Left colon (tissue), 2 donors: ENCODE measurements around the gene RABGAP1L. TPM values are rescaled to one million over a fixed set of nuclear protein-coding genes. Genes with fewer than 3 reads are reported as not detected.

Experiments
- ATAC-seq: fragments of 200-7000 bp; cut with Tn5 transposase; one replicate; pipeline ENCODE4 v1.9.1; 2020; ENCODE audit warnings: mild to moderate bottlenecking, moderate library complexity
- DNase-seq, 2 donors: peaks; one replicate each; pipeline ENCODE4 v3.0.0-alpha.2; 2020
- intact Hi-C, 2 donors: fragments of 100-400 bp; cut with DNase I in 1 of 2; cut with micrococcal nuclease in 1 of 2; formaldehyde crosslinking; loops; one replicate each; pipeline versions ENCODE4 v1.11.2 to v1.14.0; 2022; cut with DNase I, micrococcal nuclease
- total RNA-seq, 2 donors: library from RNA; stranded (reverse); fragmentation: NEBNext Ultra II Directional; extraction: Animal tissue kit (Norgen Biotek cat#: 25700); gene quantifications; one replicate each; pipeline ENCODE4 v1.2.1, GENCODE V29; 2021
- donor health status: DM: no; HTN: no; CAD: no.
- donor health status: DM: yes; HTN: yes; CAD: no.

Gene RABGAP1L
- total RNA-seq, 2 donors from 2014 or later = 67.8 to 70.4 TPM

DNA sequence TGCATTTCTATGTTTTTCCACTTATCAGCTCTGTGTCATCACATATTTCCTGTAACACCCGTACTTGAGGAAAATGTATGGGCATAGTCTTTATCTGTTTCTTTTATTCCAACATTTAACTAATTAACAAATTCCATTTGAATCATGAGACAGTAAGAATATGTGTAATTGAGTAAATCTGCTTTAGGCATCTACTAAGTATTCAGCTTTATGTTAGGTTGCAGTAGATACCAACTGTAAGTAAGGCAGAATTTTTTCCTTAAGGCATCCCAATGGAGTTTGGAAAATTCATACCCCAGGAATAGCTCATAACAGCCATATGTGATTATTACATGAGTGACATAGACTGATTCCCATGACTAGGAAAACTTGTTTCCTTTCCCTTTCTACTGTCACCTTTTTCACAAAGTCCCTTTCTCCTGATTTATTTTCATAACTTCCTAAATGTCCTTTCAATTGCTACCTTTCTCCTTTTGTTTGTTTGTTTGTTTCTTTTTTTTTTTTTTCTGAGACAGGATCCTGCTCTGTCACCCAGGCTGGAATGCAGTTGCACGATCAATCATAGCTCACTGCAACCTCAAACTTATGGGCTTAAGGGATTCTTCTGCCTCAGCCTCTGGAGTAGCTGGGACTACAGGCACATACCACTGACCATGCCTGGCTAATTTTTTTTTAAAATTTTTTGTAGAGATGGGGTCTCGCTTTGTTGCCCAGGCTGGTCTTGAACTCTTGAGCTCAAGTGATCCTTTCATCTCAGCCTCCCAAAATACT, 780.6 kb downstream of the RABGAP1L start:
- no peak for ATAC-seq
- intact Hi-C loops = no loop called here

DNA sequence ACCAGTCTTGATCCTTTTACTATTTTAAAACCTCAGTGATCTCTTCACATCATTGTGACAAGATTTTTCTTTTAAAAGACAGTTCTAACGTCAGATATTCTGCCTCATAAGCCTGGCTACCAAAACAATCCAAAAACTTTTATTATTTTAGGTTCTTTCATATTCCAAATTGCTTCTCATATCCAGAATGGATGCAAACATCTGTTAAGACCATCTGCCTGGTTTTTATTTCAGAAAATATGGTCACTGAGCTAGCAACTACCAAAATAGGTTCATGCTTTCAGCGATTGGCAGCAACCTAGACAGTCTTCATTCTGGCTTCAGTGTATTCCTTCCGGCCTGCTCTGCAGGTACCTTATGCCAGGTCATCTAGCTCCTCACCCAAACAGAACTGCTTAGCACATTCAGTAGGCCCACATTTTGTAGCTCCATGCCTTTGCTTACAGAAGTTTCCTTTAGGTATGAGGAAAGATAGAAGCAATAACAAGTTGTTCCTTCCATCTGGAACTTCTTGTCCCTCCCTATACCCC, 781.4 kb downstream of the RABGAP1L start:
- no peak for ATAC-seq
- intact Hi-C loops = no loop called here
- DNase-seq = no peak

More for the DNA sequence above, 780.6 kb downstream of the RABGAP1L start:
- DNase-seq = no peak

DNA sequence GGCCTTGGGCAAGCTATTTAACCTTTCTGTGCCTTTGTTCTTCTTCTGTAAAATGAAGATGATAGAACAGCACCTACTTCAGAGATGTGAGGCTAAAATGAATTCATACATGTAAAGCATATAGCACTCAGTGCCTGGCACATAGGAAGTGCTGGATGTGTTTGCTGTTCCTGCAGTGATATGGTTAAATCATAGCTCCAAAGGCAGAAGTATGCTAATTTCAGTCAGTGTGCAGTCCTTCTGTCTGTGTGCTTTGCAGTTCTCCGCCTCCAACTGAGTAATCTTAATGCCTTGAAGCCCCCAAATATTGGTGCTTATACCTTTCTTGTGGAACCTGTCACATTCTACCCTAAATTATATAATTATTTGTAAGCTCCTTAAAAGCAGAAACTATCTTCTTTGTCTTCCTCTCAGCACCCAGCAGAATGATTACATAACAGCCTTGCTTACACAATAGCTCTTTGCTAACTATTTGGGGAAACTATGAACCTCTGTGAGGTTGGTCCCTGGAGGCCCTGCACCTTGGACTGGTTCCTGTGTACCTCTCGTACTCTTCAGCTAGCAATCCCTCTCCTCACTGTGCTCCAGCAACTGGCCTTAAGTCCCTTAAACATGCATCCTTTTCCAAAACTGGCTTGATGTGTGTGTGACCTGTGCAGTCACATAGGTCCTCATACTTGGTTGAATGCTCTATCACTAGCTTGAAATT, 783.4 kb downstream of the RABGAP1L start:
- DNase-seq = no peak
- intact Hi-C loops = no loop called here
- ATAC-seq = no peak

DNA sequence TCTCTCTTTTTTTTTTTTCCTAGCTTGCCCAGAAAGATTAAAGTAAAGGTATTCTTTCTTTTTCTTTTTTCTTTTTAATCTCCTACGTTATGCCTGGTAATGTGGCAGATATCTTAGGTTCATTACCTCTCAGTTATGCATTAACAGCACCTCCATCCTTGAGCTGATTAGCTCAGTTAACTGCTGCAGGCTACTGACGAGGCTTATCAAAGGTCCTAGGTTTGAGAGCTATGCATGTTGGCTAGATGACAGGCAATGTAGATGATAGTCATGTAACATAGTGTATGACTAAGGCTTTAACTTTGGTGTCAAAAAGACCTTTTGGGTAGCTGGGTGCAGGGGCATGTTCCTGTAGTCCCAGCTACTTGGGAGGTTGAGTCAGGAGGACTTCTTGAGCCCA, 786.7 kb downstream of the RABGAP1L start:
- DNase-seq (no peak), ATAC-seq (peak; percentile 87)
- intact Hi-C loops = no loop called here

DNA sequence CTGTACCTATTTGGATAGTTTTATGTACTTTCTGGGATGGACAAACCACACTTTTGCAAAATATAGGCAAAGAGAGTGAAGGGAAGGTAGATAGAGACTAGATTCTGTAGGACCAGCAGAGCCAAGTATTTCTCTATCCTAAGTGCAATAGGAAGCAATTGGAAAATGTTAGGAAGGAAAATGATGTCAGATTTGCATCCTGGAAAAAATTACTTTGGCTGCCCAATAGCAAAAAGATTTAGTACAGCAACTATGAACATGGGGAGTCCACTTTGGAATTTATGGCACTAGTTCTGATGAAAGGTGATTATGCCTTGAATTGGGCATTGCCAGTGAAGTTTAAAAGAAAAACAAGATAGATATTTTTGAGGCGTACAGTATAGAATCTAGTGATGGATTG, 789.7 kb downstream of the RABGAP1L start:
- no peak for ATAC-seq
- DNase-seq = no peak
- intact Hi-C loops = no loop called here

DNA sequence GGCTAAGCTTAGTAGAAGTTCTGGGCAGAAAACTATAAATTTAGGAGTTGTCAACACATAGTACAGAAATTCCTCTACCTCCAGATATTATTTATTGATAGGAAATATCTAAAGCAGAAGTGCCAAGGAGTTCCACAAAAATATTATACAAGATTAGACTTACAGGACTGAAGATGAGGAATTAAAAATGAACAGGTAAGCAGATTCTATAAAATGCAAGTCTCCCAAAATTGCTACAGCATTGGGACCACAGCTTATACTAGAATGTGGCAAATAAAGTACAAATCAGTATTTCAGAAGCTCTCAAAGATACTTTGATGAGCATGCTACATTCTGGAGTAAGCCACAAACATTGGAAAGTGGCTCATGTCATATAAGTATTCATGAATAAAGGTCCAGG, 790.3 kb downstream of the RABGAP1L start:
- intact Hi-C loops = no loop called here
- ATAC-seq = no peak
- DNase-seq = no peak

DNA sequence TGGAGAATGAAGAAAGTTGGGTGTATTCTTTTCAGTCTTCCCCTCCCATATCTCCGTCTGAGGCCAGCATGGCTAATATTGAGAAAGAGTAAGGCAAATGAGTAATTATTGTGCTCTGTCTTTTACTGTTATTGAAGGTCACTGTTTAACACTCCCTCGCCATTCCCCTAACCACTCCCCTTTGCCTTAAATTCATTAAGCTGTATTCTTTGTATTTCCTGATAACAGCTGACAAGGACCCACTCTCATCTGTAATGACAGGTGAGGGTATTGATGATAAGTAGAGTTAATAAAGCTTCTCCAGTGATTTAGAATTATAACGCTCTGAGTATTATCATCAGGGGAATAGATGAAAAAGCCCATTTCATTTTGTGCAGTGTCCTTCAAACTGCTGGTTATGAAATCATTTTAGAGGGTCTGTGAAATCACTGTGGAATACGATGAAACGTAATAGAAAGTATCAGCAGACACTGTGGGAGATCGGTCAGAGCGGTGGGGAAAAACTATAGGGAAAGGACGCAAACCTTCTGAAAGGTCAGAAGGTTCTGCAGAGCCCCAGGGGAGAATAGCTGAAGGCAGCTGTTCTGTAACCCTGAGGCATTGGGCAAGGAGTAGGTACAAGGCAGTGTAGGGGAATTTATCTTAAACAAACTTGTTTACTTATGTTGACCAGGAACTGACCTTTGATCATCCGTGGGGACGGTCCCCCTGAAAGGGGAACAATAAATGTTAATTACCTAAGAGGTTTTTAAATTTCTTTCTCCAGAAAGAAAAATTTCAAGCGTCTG, 794.2 kb downstream of the RABGAP1L start:
- ATAC-seq (peak; percentile 81), DNase-seq (peak; percentile 32 to 60)
- intact Hi-C loops = no loop called here

DNA sequence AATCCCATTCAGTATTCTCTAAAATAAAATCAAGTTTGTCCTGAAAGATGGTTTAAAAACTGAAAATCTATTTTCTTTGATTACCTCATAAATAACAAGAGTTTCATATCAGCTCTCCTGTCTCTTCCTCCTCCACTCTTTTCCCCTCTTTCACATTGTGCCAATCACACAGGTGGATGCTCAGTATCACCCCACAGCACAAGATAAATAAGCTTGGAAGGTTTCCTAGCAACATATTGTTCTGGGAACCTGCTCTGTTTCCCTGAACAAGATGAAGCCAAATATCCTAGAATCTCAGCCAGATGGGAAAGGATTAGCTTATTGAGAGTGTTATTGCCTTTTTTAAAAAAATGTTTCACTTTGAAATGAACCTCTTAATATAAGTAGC, 794.7 kb downstream of the RABGAP1L start:
- DNase-seq (peak in 1 of 2 donors; percentile 50), ATAC-seq (peak; percentile 90)
- intact Hi-C loops = no loop called here

DNA sequence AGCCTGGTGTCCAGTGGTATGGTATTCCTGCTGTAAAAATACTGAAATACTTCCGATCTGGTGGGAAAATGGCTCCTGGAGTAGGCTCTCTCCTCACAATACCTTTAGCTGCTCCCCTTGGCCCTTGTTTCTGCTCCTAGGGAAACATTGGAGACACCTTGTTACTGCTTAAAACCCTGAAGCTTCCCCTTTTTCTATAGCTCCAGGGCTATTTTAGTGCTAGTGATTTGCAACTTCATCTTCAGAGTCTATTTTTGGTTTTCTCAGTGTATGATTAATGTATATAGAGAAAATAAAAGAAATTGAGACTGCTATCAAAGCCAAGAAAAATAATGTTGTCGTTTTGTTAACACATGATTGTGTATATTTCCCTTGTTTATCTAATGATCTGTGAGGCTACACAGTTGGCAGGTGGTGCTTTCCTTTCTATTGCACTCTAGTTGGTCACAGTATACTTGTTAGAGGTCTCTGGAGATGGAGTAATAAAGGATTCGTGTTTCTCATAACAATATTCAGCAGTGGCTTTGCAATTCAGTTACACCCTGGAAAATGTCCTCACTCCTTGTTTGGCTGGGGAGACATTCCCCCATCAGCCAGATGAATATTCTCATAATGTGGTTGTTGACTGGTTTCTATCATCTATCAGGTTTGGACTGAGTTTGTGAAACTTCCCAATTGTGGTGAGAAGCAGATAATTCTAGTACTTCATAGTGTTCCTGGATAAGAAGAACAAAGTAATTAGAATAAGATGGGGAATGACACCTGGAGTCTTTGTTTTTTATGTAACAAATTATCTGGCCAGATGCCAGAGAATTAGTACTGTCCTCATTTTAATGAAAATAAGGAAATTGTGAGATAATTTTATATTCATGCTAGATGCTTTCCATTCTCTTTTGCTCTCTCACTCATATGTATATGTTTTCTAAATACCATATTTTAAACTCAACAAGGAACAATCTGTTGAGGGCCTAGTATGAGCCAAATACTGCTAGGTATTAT, 795.6 kb downstream of the RABGAP1L start:
- intact Hi-C loops = no loop called here
- ATAC-seq (peak; percentile 29), DNase-seq (no peak)

DNA sequence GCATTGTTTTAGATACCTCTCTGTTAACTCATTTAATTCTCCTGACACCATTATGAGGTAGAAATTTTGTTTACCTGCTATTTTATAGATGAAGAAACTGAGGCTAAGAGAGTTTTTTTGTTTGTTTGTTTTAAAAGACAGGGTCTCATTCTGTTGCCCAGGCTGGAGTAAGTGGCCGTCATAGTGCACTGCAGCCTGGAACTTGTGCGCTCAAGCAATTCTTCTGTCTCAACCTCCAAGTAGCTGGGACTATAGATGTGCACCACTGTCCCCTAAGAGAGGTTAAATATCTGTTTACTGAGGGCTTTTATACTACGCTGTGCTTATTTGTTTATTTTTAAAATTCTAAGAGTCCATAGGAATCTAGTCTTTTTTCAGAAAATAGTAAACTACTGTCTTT, 796.8 kb downstream of the RABGAP1L start:
- ATAC-seq (no peak), DNase-seq (no peak)
- intact Hi-C loops = no loop called here

DNA sequence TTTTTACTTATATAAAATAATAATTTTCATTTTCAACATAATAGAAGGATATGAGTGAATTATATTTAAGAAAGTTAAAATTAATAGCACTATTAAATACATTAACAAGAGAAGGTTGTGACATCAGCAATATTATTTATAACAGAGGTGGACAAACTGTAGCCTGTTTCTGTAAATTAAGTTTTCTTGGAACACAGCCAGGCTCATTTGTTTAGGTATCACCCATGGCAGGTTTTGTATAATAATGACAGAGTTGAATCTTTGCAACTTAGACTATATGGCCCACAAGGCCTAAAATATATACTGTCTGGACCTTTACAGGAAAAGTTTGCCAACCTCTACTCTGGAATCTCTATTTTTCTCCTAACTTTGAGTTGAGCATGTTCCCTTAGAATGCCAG, 797.7 kb downstream of the RABGAP1L start:
- ATAC-seq (no peak), DNase-seq (no peak)
- intact Hi-C loops = no loop called here

DNA sequence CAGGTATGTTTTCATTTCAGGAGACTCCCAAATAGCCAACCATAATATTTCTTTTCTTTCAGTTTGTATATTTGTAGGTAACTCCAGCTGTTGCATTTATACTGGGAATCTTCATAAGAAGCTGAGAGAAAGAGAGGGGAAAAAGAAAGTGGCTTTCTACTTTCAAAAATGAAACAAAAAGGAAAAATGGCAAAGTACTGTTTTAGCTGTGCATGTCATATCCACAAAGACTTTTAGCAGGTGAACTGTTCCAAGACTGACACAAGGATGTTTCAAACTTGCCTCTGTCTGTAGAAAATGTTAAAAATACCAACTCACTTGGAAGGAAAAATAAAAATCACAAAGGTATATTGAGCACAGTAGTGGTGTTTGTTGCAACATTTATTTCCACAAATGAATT, 798.5 kb downstream of the RABGAP1L start:
- intact Hi-C loops = no loop called here
- DNase-seq (no peak), ATAC-seq (no peak)

DNA sequence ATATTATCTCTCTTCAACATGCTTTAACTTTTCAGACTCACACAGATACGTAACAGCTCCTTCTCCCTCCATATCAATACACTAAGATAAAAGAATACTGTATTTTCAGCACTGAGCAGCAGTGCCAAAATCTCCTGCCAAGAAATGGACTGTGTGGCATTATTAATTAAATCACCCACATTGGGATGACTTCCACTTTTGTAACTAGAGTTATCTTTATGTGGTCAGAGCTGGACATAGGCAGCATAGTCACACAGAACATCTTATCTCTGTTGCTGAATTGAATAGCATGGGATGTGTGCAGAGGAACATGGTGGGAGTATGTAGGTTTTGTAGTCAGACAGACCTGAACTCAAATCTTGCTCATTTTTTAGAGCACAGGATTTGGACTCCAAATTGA, 799.1 kb downstream of the RABGAP1L start:
- DNase-seq (no peak), ATAC-seq (no peak)
- intact Hi-C loops = no loop called here

DNA sequence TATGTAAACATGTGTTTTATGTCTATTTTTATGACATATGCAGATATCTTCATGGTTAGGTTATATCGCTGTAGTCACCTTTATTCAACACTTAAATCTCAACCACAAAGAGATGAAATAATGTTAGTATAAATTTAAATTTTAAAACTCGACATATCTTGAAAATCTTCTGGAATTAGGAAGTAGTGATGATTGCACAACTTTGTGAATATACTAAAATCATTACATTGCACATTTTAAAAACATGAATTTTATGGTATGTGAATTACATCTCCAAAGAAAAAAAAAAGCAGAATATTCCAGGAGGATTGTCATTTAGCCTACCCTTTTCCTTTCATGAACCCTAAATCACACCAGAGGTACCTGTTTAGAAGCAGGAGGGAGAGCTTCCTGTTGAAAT, 801.0 kb downstream of the RABGAP1L start:
- intact Hi-C loops = no loop called here
- ATAC-seq = no peak
- DNase-seq = no peak

DNA sequence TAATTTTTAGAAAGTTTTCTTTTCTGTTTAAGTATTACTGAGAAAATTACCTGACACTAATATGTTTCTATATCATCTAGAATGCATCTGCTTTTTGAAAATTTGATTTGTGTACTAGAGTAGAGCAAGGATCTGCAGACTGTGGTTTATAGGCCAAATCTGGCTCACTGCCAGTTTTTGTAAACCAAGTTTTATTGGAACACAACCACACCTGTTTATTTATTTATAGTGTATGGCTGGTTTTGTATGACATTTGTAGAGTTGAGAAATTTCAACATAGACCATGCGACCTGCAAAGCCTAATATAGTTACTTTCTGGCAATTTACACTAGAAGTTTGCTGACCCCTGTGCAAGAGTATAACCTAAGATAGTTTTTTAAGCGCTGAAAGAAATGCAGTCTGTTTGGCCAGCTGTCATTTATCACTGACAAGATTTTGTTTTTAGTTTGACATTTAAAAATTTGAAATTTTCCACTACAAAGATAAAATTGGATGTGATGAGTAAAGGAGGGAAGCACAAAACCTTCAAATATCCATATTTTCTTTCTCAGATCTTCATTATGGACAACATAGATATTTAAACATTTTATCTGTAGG, 804.3 kb downstream of the RABGAP1L start:
- peak; percentile 57 for ATAC-seq
- intact Hi-C loops = no loop called here
- DNase-seq = peak in 1 of 2 donors; percentile 45

DNA sequence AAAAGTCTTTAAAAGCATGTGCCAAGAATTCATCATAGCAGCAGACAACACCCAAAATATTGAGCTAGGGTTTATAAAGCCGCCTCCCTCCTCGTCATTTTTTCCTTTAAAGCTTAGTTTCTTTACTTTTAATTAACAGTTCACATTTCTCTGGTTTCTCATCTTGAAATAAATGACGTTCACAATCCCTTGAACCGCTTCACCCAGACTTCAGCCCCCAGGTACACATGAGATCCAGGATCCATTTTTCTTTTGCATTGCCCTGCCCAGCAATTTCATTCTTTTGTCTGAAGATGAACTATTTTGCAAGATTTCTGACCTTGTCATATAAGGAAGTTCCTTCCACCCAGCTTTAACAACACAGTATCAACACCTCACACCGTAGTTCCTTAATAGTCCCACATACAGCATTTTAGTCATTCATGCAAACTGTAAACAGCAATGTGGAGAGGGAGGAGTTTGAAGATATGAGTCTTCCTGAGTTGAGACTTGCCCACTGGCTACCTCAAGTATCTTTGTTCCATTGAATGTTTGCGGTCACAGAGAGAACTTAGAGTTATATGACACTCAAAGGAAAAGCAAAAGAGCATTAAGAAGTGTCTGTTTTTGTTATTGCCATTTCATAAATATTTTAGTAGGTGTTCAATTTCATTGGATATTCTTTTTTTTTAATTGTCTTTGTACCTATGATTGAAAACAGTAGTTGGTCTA, 805.1 kb downstream of the RABGAP1L start:
- DNase-seq (no peak), ATAC-seq (peak; percentile 81)
- intact Hi-C loops = no loop called here

DNA sequence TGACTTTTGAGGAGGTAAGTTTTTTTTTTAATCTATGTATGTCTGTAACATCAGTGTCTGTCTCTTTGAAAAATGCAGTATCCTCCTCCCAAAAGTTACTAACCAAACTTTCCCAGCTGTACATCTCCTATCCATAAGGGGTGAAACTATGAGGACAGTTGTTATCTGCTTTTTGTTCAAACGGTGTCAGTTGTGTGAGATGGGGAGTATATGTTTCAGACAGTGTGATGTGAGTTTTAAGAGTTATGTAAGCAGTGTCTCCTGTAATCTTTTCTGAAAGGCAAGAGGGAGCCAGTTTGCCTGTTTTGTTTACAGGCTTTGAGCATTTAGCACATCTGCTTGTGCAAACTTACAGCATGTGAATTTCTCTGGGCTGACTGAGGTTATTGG, 805.6 kb downstream of the RABGAP1L start:
- no peak for ATAC-seq
- intact Hi-C loops = loop anchor here in 1 of 2 donors (5.0 kb wide), 1 partner anchor 88 kb away; no protein-coding TSS in a partner anchor
- no peak for DNase-seq
